Measurements from ENCODE around the gene MANEAL. TPM values are rescaled to one million over a fixed set of nuclear protein-coding genes. Genes with fewer than 3 reads are reported as not detected.

The MANEAL gene
- total RNA-seq, 2 experiments from 2014 or later = 20.0 to 27.1 TPM

DNA sequence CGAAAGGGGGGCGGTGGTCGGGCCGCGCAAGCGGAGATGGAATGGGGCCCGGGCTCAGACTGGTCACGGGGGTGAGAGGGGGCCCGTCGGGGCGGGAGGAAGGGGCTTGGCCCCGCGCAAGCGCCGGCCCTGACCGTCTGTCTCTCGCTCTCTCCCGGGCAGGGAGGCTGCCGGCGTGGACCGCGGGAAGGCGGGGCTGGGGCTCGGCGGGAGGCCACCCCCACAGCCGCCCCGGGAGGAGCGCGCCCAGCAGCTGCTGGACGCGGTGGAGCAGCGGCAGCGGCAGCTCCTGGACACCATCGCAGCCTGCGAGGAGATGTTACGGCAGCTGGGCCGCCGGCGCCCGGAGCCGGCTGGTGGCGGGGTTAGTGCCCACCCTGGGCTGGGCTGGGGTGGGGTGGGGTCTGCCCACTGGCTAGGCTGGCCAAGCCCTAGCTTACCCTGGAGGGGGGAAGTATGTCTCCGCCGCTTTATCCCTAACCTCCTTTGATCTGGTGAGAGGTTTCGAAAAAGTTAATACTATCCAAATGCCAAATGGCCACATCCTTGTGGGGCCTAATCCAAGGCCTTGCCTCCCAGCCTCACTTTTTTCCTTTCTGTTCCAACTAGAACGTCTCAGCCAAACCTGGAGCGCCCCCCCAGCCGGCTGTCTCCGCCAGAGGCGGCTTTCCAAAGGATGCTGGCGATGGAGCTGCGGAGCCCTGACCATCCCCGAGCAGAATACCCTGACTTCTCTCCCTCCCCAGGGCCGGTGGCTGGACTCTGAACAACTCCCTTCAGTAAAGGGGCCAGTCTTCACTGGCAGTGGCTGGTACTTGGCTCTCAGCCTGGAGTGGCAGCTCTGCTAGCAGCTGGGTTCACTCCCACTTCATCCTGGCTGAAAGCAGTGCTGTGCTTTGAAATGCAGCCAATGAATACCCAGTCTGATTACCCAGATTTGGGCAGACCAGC lies 15.0 kb downstream of the MANEAL start:
- Histone ChIP-seq H3K27ac (ENCODE audit: low read depth, low read length, poor library complexity, severe bottlenecking) (no peak overlapping the region), H3K4me2 (ENCODE audit: low read length) (peak overlapping the region; percentile 91), H4K20me1 (ENCODE audit: insufficient read depth, low read length) (peaks cover 10% of the 10 kb centered on the region), H3K9me3 (ENCODE audit: low read length) (no peaks in the 10 kb centered on the region), H2AFZ (ENCODE audit: low read length) (peak overlapping the region; percentile 44), H3K9me2 (ENCODE audit: insufficient read depth, low read length) (no peaks in the 10 kb centered on the region), H3K36me3 (ENCODE audit: insufficient read depth, low read length) (peaks cover 52% of the 10 kb centered on the region), H3K4me1 (ENCODE audit: insufficient read depth, low read length, poor library complexity, severe bottlenecking) (peaks cover 27% of the 10 kb centered on the region), H3K79me2 (ENCODE audit: insufficient read depth, low read depth, low read length) (peaks cover 35% of the 10 kb centered on the region), H3K4me3 (ENCODE audit: low read depth, low read length, poor library complexity, severe bottlenecking) (peak overlapping the region; percentile 91)
- CTCF ChIA-PET (ENCODE audit: unreplicated experiment) = interaction anchor here (0.5 to 1.4 kb wide), 5 partner anchors 16 to 1396 kb away, joined by 3 to 22 read pairs (median 12); partner anchors contain the start of gene MACF1
- BruUV-seq (replicated peaks) = TSS peak; percentile 67
- TF ChIP-seq, protein P1, sequence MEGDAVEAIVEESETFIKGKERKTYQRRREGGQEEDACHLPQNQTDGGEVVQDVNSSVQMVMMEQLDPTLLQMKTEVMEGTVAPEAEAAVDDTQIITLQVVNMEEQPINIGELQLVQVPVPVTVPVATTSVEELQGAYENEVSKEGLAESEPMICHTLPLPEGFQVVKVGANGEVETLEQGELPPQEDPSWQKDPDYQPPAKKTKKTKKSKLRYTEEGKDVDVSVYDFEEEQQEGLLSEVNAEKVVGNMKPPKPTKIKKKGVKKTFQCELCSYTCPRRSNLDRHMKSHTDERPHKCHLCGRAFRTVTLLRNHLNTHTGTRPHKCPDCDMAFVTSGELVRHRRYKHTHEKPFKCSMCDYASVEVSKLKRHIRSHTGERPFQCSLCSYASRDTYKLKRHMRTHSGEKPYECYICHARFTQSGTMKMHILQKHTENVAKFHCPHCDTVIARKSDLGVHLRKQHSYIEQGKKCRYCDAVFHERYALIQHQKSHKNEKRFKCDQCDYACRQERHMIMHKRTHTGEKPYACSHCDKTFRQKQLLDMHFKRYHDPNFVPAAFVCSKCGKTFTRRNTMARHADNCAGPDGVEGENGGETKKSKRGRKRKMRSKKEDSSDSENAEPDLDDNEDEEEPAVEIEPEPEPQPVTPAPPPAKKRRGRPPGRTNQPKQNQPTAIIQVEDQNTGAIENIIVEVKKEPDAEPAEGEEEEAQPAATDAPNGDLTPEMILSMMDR (conservative IDR thresholded peaks at IDR 0.05; ENCODE audit: low read length) = no peak
- no peak for TF ChIP-seq EZH2phosphoT487 (IDR thresholded peaks at IDR 0.05; ENCODE audit: borderline replicate concordance, low read depth, low read length)
- intact Hi-C loops (cut with micrococcal nuclease; ENCODE audit: unreplicated experiment) = loop anchor here (2.0 kb wide), 1 partner anchor 116 kb away; the partner anchor contains the start of gene CDCA8
- DNase-seq (ENCODE audit: low spot score) = peak; percentile 37
- POLR2A ChIA-PET = interaction anchor here (0.6 to 1.8 kb wide), 6 partner anchors 10 to 676 kb away, joined by 3 to 4 read pairs (median 4); no protein-coding TSS in a partner anchor

DNA sequence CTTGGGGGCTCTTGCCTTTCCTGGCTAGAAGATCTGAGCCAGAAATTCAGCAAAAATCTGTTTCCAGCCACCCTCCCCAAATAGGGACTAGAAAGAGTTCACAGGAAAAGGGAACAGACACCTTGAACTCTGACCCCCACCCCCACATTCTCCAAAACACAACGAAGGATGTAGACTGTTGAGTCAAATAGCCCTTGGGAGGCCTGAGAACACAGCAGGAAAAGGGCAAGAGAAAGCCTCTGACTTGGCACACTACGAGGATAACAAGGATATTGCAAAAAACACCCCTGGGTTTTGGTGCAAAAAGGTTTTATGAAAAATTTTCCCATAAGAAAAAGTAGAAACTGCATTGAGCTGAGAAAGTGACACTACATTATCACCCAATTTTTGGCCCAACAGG lies 16.3 kb downstream of the MANEAL start:
- DNase-seq (ENCODE audit: low spot score) = no peak
- TF ChIP-seq, protein P1 (conservative IDR thresholded peaks at IDR 0.05; ENCODE audit: low read length) = no peak
- no peak for TF ChIP-seq EZH2phosphoT487 (IDR thresholded peaks at IDR 0.05; ENCODE audit: borderline replicate concordance, low read depth, low read length)
- Histone ChIP-seq H3K27ac (ENCODE audit: low read depth, low read length, poor library complexity, severe bottlenecking) (no peak overlapping the region), H4K20me1 (ENCODE audit: insufficient read depth, low read length) (peaks cover 10% of the 10 kb centered on the region), H3K4me2 (ENCODE audit: low read length) (no peak overlapping the region), H2AFZ (ENCODE audit: low read length) (no peak overlapping the region), H3K4me3 (ENCODE audit: low read depth, low read length, poor library complexity, severe bottlenecking) (no peak overlapping the region), H3K36me3 (ENCODE audit: insufficient read depth, low read length) (peaks cover 50% of the 10 kb centered on the region), H3K9me2 (ENCODE audit: insufficient read depth, low read length) (no peaks in the 10 kb centered on the region), H3K4me1 (ENCODE audit: insufficient read depth, low read length, poor library complexity, severe bottlenecking) (peaks cover 27% of the 10 kb centered on the region), H3K9me3 (ENCODE audit: low read length) (no peaks in the 10 kb centered on the region), H3K79me2 (ENCODE audit: insufficient read depth, low read depth, low read length) (peaks cover 27% of the 10 kb centered on the region)
- POLR2A ChIA-PET = no interaction called here
- CTCF ChIA-PET (ENCODE audit: unreplicated experiment) = no interaction called here
- BruUV-seq (replicated peaks) = no TSS peak
- intact Hi-C loops (cut with micrococcal nuclease; ENCODE audit: unreplicated experiment) = loop anchor here (2.0 kb wide), 2 partner anchors 49 to 117 kb away; partner anchors contain the start of genes CDCA8 and MTF1
